B cell (primary cell): Measurements from ENCODE around the gene ADAMTS14. TPM values are rescaled to one million over a fixed set of nuclear protein-coding genes. Genes with fewer than 3 reads are reported as not detected.

ENCODE experiments used
- ATAC-seq: fragments of 200-7000 bp; cut with Tn5 transposase; one replicate; pipeline ENCODE4 v1.10.0; 2021; ENCODE audit warnings: low read depth, mild to moderate bottlenecking, moderate number of reproducible peaks, moderate library complexity
- CTCF ChIA-PET: fragments of 350-600 bp; sonication (Branson Sonifier 250); formaldehyde crosslinking; loops from one replicate; lab custom pipeline; 2021; ENCODE audit warnings: antibody characterized with exemption, inconsistent platforms; lab: Charles Lee
- POLR2A ChIA-PET: fragments of 350-600 bp; sonication (Branson Sonifier 250); formaldehyde crosslinking; loops from one replicate; lab custom pipeline; 2021; ENCODE audit warnings: antibody characterized with exemption; lab: Charles Lee
- DNase-seq: peaks from one replicate; pipeline ENCODE4 v3.0.0; 2013
- H2AFZ ChIP-seq: 2 replicates; pipeline ENCODE4 v1.6.1; 2012; ENCODE audit warnings: mild to moderate bottlenecking, low read depth, low read length; ENCODE audit not compliant: insufficient read depth, poor library complexity, severe bottlenecking
- H3K27ac ChIP-seq, 2 donors: 1 replicate in 1 of 2; 2 replicates in 1 of 2; pipeline ENCODE4 v1.5.1; 2012 to 2013; ENCODE audit warnings: low read length in 2 of 2, mild to moderate bottlenecking in 2 of 2, moderate library complexity in 1 of 2
- H3K27me3 ChIP-seq, 4 experiments: fragments of 200-600 bp in 1 of 4; sonication (generic) in 1 of 4; replicated peaks in 1 of 4; 1 replicate in 2 of 4; 2 replicates in 2 of 4; pipeline versions ENCODE4 v1.6.1 to v1.7.0; 2013 to 2016; ENCODE audit warnings: low read length in 3 of 4, mild to moderate bottlenecking in 2 of 4, mixed read lengths in 1 of 4, moderate library complexity in 1 of 4; ENCODE audit not compliant: insufficient read depth in 4 of 4, control insufficient read depth in 3 of 4; ENCODE audit errors: control extremely low read depth in 1 of 4
- H3K36me3 ChIP-seq, 2 experiments: replicated peaks in 1 of 2; 1 replicate in 1 of 2; 2 replicates in 1 of 2; pipeline versions ENCODE4 v1.6.1 to v1.7.1; 2013; ENCODE audit warnings: low read length in 1 of 2; ENCODE audit not compliant: insufficient read depth in 2 of 2, control insufficient read depth in 1 of 2; ENCODE audit errors: control extremely low read depth in 1 of 2, extremely low read depth in 1 of 2
- H3K4me1 ChIP-seq, 2 donors: fragments of 200-600 bp in 1 of 2; sonication (generic) in 1 of 2; 1 replicate in 1 of 2; 2 replicates in 1 of 2; pipeline versions ENCODE4 v1.5.1 to v1.6.1; 2013 to 2017; ENCODE audit warnings: low read length in 2 of 2; ENCODE audit not compliant: control insufficient read depth in 2 of 2, insufficient read depth in 2 of 2
- H3K4me2 ChIP-seq: replicated peaks from 2 replicates; pipeline ENCODE3; 2012; ENCODE audit warnings: mild to moderate bottlenecking, low read depth, low read length; ENCODE audit not compliant: poor library complexity, severe bottlenecking
- H3K4me3 ChIP-seq, 5 experiments: fragments of 200-600 bp in 1 of 5; sonication (generic) in 1 of 5; 1 replicate in 3 of 5; 2 replicates in 2 of 5; pipeline versions ENCODE4 v1.5.1 to v1.7.0; 2011 to 2016; ENCODE audit warnings: low read length in 4 of 5, mild to moderate bottlenecking in 4 of 5, low read depth in 2 of 5, control low read depth in 1 of 5, moderate library complexity in 1 of 5; ENCODE audit not compliant: insufficient read depth in 1 of 5; ENCODE audit errors: control extremely low read depth in 1 of 5, extremely low read depth in 1 of 5
- H3K79me2 ChIP-seq: fragments of 200-600 bp; sonication (generic); one replicate; pipeline ENCODE4 v1.6.0; 2016; ENCODE audit warnings: low read length; ENCODE audit not compliant: control insufficient read depth, insufficient read depth
- H3K9ac ChIP-seq: fragments of 200-600 bp; sonication (generic); 2 replicates; pipeline ENCODE4 v1.6.1; 2017; ENCODE audit warnings: mild to moderate bottlenecking, low read length, moderate library complexity
- H3K9me3 ChIP-seq, 3 donors: one replicate each; pipeline versions ENCODE4 v1.6.1 to v1.7.1; 2013; ENCODE audit warnings: low read length in 2 of 3; ENCODE audit not compliant: control insufficient read depth in 2 of 3, insufficient read depth in 1 of 3; ENCODE audit errors: control extremely low read depth in 1 of 3
- H4K20me1 ChIP-seq: 2 replicates; pipeline ENCODE4 v1.6.0; 2012; ENCODE audit warnings: mild to moderate bottlenecking, low read length; ENCODE audit not compliant: insufficient read depth, control insufficient read depth, poor library complexity, severe bottlenecking
- H3K27ac Mint-ChIP-seq: one replicate; pipeline ENCODE4 v1.8.0; 2021; ENCODE audit warnings: mixed read lengths
- H3K27me3 Mint-ChIP-seq: one replicate; pipeline ENCODE4 v1.8.0; 2021; ENCODE audit warnings: mixed read lengths
- H3K4me1 Mint-ChIP-seq: one replicate; pipeline ENCODE4 v1.8.0; 2021; ENCODE audit warnings: mixed read lengths
- H3K4me3 Mint-ChIP-seq: one replicate; pipeline ENCODE4 v1.8.0; 2021; ENCODE audit warnings: mixed read lengths
- H3K9me3 Mint-ChIP-seq: one replicate; pipeline ENCODE4 v1.8.0; 2022; ENCODE audit warnings: mixed read lengths; ENCODE audit not compliant: insufficient read depth
- CTCF ChIP-seq: fragments of 200-600 bp; IDR thresholded peaks from one replicate; pipeline ENCODE4 v1.8.0; 2022; ENCODE audit warnings: antibody characterized with exemption, mild to moderate bottlenecking
- EZH2 ChIP-seq: IDR thresholded peaks from 2 replicates; pipeline ENCODE4 v1.6.1; 2012; ENCODE audit warnings: borderline replicate concordance, low read depth, mild to moderate bottlenecking, moderate library complexity, low read length; ENCODE audit not compliant: insufficient read depth, poor library complexity, severe bottlenecking
- WGBS: methylation state at CpG from one replicate; pipeline ENCODE4 v1.1.5; 2013; ENCODE audit warnings: missing lambda C conversion rate; ENCODE audit not compliant: insufficient coverage; 5-methylcytosine and 5-hydroxymethylcytosine counted together
- intact Hi-C: fragments of 100-400 bp; cut with micrococcal nuclease; formaldehyde crosslinking; loops from one replicate; pipeline ENCODE4 v1.10.0; 2022
- polyA plus RNA-seq: library from polyadenylated mRNA; depleted of rRNA; stranded (reverse); fragments of >200 nt; gene quantifications from 2 replicates; pipeline ENCODE4 v1.2.3, GENCODE V29; 2012
- total RNA-seq, 2 donors: library from RNA; stranded (reverse); fragments of 120-200 nt in 1 of 2; gene quantifications; 1 replicate in 1 of 2; 2 replicates in 1 of 2; pipeline versions ENCODE4 v1.2.3 to v1.2.4, GENCODE V29; 2013 to 2022

The ADAMTS14 gene
- total and polyA plus RNA-seq, 2 donors (not counting 1 experiment from before 2014, with no cell fraction given), result not detected

DNA sequence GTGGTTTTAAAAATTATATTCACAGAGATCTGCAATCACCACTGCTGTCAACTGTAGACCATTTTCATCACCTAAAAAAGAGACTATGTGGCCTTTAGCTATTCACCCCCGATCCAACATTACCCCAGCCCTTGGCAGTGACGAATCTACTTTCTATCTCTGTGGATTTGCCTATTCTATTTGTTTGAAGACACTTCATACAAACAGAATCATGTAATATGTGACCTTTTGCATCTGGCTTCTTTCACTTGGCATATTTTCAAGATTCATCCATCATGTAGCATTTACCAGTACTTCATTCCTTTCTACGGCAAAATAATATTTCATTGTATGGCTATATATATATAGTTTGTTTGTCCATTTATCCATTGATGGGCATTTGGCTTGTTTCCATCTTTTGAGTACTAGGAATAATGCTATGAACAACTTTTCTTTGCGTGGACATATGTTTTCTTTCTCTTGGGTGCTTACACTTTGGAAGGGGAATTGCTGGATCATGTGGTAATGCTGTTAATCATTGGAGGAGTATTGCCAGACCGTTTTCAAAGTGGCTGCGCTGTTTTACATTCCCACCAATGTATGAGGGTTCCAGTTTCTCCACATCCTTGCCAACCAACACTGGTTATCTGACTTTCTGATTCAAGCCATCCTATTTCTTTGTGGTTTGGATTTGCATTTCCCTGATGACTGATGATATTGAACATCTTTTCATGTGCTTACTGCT is 22.3 kb downstream of the ADAMTS14 start:
- H3K27ac Mint-ChIP-seq, result no peak overlapping the region
- CTCF ChIA-PET, result no interaction called here
- no peak overlapping the region for H3K4me2 ChIP-seq

More for the DNA sequence above, 22.3 kb downstream of the ADAMTS14 start:
- Histone ChIP-seq H3K27ac (no peak overlapping the region), H3K36me3 (no peaks in the 10 kb centered on the region), H2AFZ (no peak overlapping the region), H3K79me2 (no peaks in the 10 kb centered on the region), H3K27me3 (no peaks in the 10 kb centered on the region), H3K9me3 (no peaks in the 10 kb centered on the region), H3K4me1 (no peaks in the 10 kb centered on the region), H3K4me3 (no peak overlapping the region), H3K9ac (no peak overlapping the region), H4K20me1 (no peaks in the 10 kb centered on the region)
- Mint-ChIP-seq H3K4me1 (no peaks in the 10 kb centered on the region), H3K9me3 (no peaks in the 10 kb centered on the region), H3K27me3 (peaks cover 3% of the 10 kb centered on the region), H3K4me3 (no peak overlapping the region)
- no peak for ATAC-seq
- WGBS, result 87% methylated on average over 3 of the region's 6 CpGs
- POLR2A ChIA-PET, result no interaction called here
- intact Hi-C loops, result no loop called here
- DNase-seq, result no peak
- TF ChIP-seq EZH2 (no peak), CTCF (no peak)
